ENCODE data around the gene AOPEP. TPM values are rescaled to one million over a fixed set of nuclear protein-coding genes. Genes with fewer than 3 reads are reported as not detected.

Gene AOPEP
- polyA plus RNA-seq, 6 donors from 2014 or later: 5.2 to 11.8 (median 8.2) TPM

- DNase-seq (no peak), ATAC-seq (ENCODE audit: low read depth in 2 of 2) (no peak)
- Mint-ChIP-seq H3K4me3 (no peak overlapping the region), H3K27ac (peak overlapping the region in 2 of 6 donors; percentile 24 to 52), H3K27me3 (no peaks in the 10 kb centered on the region), H3K9me3 (no peaks in the 10 kb centered on the region), H3K36me3 (peaks cover 12 to 33% of the 10 kb centered on the region in 2 donors), H3K4me1 (no peaks in the 10 kb centered on the region)
Measured at GRCh38 chr9:94792511-94792910, 66.0 kb downstream of the AOPEP start.

DNA sequence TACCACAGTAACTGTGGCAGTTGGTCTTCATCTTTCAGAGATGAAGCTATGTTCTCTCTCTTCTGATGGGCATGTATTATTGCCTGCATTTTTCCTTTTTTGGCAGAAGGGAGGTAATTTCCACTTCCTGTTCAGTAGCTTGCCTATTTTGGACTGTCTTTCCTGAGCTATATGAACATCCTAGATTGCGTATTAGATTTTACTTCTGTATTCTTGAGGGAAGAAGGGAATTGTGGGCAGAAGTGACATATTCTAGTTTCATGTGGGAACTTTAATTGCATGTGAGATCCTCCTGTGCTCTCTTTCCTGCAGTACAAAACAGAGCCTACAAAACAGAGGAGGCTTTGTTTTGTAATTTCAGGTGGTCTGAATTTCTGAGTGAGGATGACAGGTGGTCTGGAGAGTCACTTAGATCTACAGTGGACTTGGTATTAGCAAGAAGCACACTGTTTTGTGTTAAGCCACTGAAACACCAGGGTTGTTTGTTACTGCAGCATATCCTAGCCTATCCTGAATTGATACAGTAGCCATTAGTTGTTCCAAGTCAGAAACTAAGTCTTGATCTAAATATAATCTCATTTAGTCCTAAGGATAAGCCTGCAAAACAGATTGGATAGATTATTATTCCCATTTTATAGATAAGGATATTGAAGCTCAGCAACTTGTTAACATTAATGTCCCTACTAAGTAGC lies 68.1 kb downstream of the AOPEP start:
- no peak overlapping the region for H3K4me3 Mint-ChIP-seq
- no peaks in the 10 kb centered on the region for H3K9me3 Mint-ChIP-seq
- H3K4me1 Mint-ChIP-seq: no peaks in the 10 kb centered on the region
- ATAC-seq (ENCODE audit: low read depth in 2 of 2) (no peak), DNase-seq (no peak)
- H3K27ac Mint-ChIP-seq: no peak overlapping the region
- H3K27me3 Mint-ChIP-seq: no peaks in the 10 kb centered on the region
- peaks cover 12 to 38% of the 10 kb centered on the region in 2 donors for H3K36me3 Mint-ChIP-seq

DNA sequence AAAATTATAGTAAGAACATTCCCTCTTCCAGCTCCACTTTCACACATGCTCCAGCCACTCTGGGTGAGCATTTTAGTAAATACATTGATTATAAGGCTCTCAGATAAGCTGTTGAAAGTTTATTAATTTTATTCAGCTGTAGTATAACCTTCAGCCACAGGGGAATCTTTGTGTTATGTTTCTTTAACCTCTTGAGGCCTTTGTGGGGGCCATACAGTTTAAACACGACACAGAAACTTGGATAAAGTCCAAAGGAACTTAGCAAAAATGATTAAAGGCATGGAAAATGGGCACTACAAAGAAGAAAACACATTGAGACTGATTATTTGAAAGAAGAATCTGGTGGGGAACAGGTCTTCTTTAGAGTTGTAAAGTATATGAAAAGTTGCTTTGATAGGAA lies 70.2 kb downstream of the AOPEP start:
- Mint-ChIP-seq H3K36me3 (peaks cover 20 to 56% of the 10 kb centered on the region in 2 donors), H3K4me3 (no peak overlapping the region), H3K9me3 (no peaks in the 10 kb centered on the region), H3K27ac (no peak overlapping the region), H3K4me1 (no peaks in the 10 kb centered on the region), H3K27me3 (no peaks in the 10 kb centered on the region)
- DNase-seq: no peak
- ATAC-seq (ENCODE audit: low read depth in 2 of 2): no peak

GRCh38 chr9:94798201-94798600 lies 71.7 kb downstream of the AOPEP start:
- no peaks in the 10 kb centered on the region for H3K9me3 Mint-ChIP-seq

DNA sequence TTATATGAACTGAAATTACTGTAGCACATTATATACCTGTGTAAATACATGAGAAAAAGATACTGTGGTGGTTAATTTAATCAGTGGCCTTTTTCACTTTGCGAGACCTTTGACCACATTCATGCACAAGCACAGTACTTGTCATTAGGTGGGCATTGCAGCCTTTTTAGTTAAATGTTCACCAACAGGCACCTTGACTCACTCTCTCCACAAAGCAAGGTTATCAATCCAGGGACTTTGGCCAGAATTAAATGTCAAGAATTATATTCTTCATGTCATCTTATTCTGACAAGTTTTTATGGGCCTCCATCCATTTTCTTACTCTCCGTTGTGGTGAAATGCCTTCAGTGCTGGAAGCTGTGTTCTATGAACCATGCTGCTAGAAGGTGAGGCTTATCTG lies 72.2 kb downstream of the AOPEP start:
- Mint-ChIP-seq H3K4me3 (no peak overlapping the region), H3K36me3 (peaks cover 9 to 54% of the 10 kb centered on the region in 2 donors), H3K27me3 (no peaks in the 10 kb centered on the region), H3K4me1 (no peaks in the 10 kb centered on the region), H3K9me3 (no peaks in the 10 kb centered on the region), H3K27ac (no peak overlapping the region)
- ATAC-seq (ENCODE audit: low read depth in 2 of 2): no peak
- no peak for DNase-seq

More at GRCh38 chr9:94798201-94798600, 71.7 kb downstream of the AOPEP start:
- DNase-seq: no peak
- H3K4me1 Mint-ChIP-seq: no peaks in the 10 kb centered on the region
- H3K27me3 Mint-ChIP-seq: no peaks in the 10 kb centered on the region
- no peak overlapping the region for H3K27ac Mint-ChIP-seq
- no peak overlapping the region for H3K4me3 Mint-ChIP-seq
- ATAC-seq (ENCODE audit: low read depth in 2 of 2): no peak
- peaks cover 11 to 55% of the 10 kb centered on the region in 2 donors for H3K36me3 Mint-ChIP-seq

DNA sequence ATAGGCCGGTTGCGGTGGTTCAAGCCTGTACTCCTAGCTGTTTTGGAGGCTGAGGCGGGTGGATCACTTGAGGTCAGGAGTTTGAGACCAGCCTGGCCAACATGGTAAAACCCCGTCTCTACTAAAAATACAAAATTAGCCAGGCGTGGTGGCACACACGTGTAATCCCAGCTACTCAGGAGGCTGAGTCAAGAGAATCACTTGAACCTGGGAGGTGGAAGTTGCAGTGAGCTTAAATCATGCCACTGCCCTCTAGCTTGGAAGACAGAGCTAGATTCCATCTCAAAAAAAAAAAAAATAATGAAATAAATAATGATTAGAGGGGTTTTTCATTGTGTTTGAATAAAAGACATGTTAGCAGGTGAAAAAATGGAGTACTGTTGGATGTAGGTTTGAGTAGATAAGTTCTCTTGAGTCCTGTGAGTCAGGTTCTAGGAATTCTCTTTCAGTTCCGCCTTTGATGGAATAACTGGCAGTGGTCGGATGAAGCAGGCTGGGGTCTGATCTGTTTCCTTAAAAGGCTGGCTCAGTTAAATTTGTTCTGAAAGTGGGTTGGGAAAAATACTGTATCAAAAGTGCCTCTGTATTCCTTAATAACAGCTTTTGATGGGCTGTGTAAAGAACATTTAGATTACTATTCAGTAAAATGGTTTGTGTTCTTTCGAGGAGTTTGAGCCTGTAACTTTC lies 73.2 kb downstream of the AOPEP start:
- Mint-ChIP-seq H3K27me3 (no peaks in the 10 kb centered on the region), H3K9me3 (no peaks in the 10 kb centered on the region), H3K36me3 (peaks cover 15 to 55% of the 10 kb centered on the region in 2 donors), H3K4me1 (no peaks in the 10 kb centered on the region), H3K27ac (no peak overlapping the region), H3K4me3 (no peak overlapping the region)
- no peak for ATAC-seq (ENCODE audit: low read depth in 2 of 2)
- DNase-seq: no peak

- no peaks in the 10 kb centered on the region for H3K9me3 Mint-ChIP-seq
- H3K27me3 Mint-ChIP-seq: no peaks in the 10 kb centered on the region
- H3K27ac Mint-ChIP-seq: peak overlapping the region in 3 of 6 donors; percentile 11 to 60 (median 47)
- H3K36me3 Mint-ChIP-seq: peaks cover 15 to 49% of the 10 kb centered on the region in 2 donors
- DNase-seq (no peak), ATAC-seq (ENCODE audit: low read depth in 2 of 2) (no peak)
- no peak overlapping the region for H3K4me3 Mint-ChIP-seq
- H3K4me1 Mint-ChIP-seq: peaks cover 0 to under 1% (median 0%) of the 10 kb centered on the region in 3 donors
Measured at GRCh38 chr9:94800424-94801117, 74.1 kb downstream of the AOPEP start.

DNA sequence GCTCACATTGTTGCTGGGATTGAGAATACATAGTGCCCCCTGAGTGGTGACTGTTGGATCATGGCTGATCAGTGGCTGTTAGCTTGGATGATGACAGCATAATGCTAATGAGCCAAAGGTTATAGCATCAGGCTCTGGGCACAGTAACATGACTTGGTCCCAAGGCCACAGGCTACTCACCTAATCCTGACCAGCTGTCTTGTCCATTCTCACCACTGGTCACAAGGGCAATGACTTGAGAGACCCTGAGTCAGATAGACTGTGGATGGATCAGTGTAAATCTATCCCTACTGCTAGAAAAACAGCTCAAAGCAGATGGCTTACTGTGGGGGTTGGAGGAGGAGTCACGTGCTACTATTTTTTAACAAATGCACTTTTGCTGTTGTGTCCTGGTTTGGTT lies 74.7 kb downstream of the AOPEP start:
- H3K4me1 Mint-ChIP-seq: peaks cover under 1 to 7% (median 6%) of the 10 kb centered on the region in 3 donors
- no peak overlapping the region for H3K4me3 Mint-ChIP-seq
- peaks cover 15 to 49% of the 10 kb centered on the region in 2 donors for H3K36me3 Mint-ChIP-seq
- DNase-seq: no peak
- H3K27me3 Mint-ChIP-seq: no peaks in the 10 kb centered on the region
- peak overlapping the region in 1 of 6 donors; percentile 47 for H3K27ac Mint-ChIP-seq
- ATAC-seq (ENCODE audit: low read depth in 2 of 2): no peak
- H3K9me3 Mint-ChIP-seq: no peaks in the 10 kb centered on the region

GRCh38 chr9:94801681-94802080 lies 75.2 kb downstream of the AOPEP start:
- Mint-ChIP-seq H3K9me3 (no peaks in the 10 kb centered on the region), H3K27ac (peak overlapping the region in 1 of 6 donors; percentile 8), H3K36me3 (peaks cover 20 to 49% of the 10 kb centered on the region in 2 donors), H3K4me1 (peaks cover 5 to 11% (median 11%) of the 10 kb centered on the region in 3 donors), H3K4me3 (no peak overlapping the region), H3K27me3 (no peaks in the 10 kb centered on the region)
- ATAC-seq (ENCODE audit: low read depth in 2 of 2) (no peak), DNase-seq (no peak)

DNA sequence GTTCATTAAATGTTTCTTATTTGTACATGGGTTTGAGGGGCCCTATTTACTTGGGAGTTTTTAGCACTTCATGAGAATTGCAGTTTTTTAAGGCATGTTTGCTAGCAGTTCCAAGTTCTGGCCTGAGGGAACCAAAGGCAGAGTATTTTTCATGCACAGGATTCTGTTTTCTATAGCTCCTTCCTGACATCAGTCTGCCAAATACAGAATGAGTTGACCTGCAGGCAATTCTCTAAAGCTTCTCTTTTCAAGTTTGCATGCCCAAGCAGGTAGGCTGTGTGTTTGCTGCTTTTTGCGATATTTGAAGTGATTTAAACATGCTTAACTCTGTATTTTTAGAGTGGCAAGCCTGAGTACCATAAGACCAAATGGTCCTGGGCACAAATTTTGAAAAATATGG lies 75.8 kb downstream of the AOPEP start:
- Mint-ChIP-seq H3K36me3 (peaks cover 25 to 46% of the 10 kb centered on the region in 2 donors), H3K27me3 (no peaks in the 10 kb centered on the region), H3K4me1 (peaks cover 8 to 16% (median 13%) of the 10 kb centered on the region in 3 donors), H3K4me3 (no peak overlapping the region), H3K27ac (peak overlapping the region in 1 of 6 donors; percentile 89), H3K9me3 (no peaks in the 10 kb centered on the region)
- no peak for ATAC-seq (ENCODE audit: low read depth in 2 of 2)
- DNase-seq: no peak

- Mint-ChIP-seq H3K36me3 (peaks cover 31 to 46% of the 10 kb centered on the region in 2 donors), H3K27me3 (no peaks in the 10 kb centered on the region), H3K4me1 (peaks cover 13 to 19% (median 13%) of the 10 kb centered on the region in 3 donors), H3K4me3 (no peak overlapping the region), H3K9me3 (no peaks in the 10 kb centered on the region), H3K27ac (peak overlapping the region in 1 of 6 donors; percentile 18)
- ATAC-seq (ENCODE audit: low read depth in 2 of 2) (no peak), DNase-seq (no peak)
Measured at GRCh38 chr9:94802793-94803192, 76.3 kb downstream of the AOPEP start.

DNA sequence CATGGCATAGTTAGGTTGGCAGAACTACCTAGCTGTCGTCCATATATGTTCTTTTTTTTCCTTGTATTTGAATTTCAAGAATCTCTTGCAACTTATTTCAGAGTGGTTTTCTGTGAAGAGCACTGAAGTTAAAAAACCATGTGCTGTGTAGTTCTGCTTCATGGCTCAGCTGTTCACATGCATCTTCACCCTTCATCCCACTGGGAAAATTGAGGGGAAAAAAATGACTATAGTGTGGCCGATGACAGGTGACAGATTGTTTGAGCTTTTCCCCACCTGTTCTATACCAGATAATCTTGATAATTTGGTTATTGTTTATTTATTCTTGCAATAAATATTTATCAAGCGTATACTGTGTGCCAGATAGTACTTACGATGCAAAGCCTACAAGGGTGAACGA lies 77.8 kb downstream of the AOPEP start:
- H3K36me3 Mint-ChIP-seq: peaks cover 31 to 42% of the 10 kb centered on the region in 2 donors
- ATAC-seq (ENCODE audit: low read depth in 2 of 2): no peak

DNA sequence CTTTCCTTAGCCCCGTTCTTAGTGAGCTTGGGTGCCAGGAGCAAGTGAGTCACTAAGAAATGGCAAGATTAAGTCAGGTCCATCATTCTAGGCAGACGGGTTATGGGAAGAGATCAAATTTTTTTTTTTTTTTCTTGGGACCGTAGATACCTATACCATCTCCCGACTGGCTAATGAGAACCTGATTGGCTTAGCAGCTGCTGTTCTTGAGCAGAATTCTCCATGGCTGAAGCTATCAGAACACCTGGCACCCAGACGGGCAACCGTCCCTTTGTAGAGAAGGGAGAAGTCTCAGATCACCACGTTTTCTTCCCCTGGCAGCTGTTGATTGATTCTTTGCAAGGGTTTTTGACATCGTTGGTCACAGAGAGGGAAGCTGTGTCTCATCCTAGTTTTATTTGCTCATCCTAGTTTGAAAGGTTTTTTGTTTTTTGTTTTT lies 78.6 kb downstream of the AOPEP start:
- H3K36me3 Mint-ChIP-seq: peaks cover 31 to 40% of the 10 kb centered on the region in 2 donors
- H3K27ac Mint-ChIP-seq: peak overlapping the region in 5 of 6 donors; percentile 44 to 84 (median 53)

More for the DNA sequence above, 77.8 kb downstream of the AOPEP start:
- no peak for DNase-seq
- no peak overlapping the region for H3K4me3 Mint-ChIP-seq
- peaks cover 13 to 19% (median 13%) of the 10 kb centered on the region in 3 donors for H3K4me1 Mint-ChIP-seq
- no peaks in the 10 kb centered on the region for H3K9me3 Mint-ChIP-seq
- no peaks in the 10 kb centered on the region for H3K27me3 Mint-ChIP-seq
- peak overlapping the region in 1 of 6 donors; percentile 46 for H3K27ac Mint-ChIP-seq

More for the DNA sequence above, 78.6 kb downstream of the AOPEP start:
- ATAC-seq (ENCODE audit: low read depth in 2 of 2) (no peak), DNase-seq (no peak)
- Mint-ChIP-seq H3K4me3 (no peak overlapping the region), H3K9me3 (no peaks in the 10 kb centered on the region), H3K27me3 (no peaks in the 10 kb centered on the region), H3K4me1 (peaks cover 13 to 19% (median 13%) of the 10 kb centered on the region in 3 donors)
